PFSK-1 (cell line): ENCODE results near the gene ANKRD24.

ENCODE experiments used
- FOXP2 ChIP-seq: optimal IDR thresholded peaks from 2 replicates; pipeline ENCODE3; 2011; ENCODE audit warnings: borderline replicate concordance, control low read depth, inconsistent platforms; ENCODE audit not compliant: insufficient read depth; ENCODE audit errors: extremely low read length, extremely low read depth
- POLR2AphosphoS5 ChIP-seq: IDR thresholded peaks from 2 replicates; pipeline ENCODE4 v1.6.1; 2012; ENCODE audit warnings: low read depth, mild to moderate bottlenecking, control low read depth, low read length, moderate library complexity
- SIN3A ChIP-seq: IDR thresholded peaks from 2 replicates; pipeline ENCODE4 v1.6.1; 2012; ENCODE audit warnings: mild to moderate bottlenecking, low read length, moderate library complexity, borderline replicate concordance; ENCODE audit not compliant: insufficient read depth
- TAF1 ChIP-seq: IDR thresholded peaks from 2 replicates; pipeline ENCODE4 v1.6.1; 2012; ENCODE audit warnings: low read length, control low read depth, borderline replicate concordance; ENCODE audit not compliant: insufficient read depth
- TF ChIP-seq, protein P1 (sequence below), 2 experiments: IDR thresholded peaks; 2 replicates each; pipeline versions ENCODE4 v1.6.1 to v1.8.0; 2011 to 2012; ENCODE audit warnings: low read depth in 2 of 2, low read length in 2 of 2, control low read depth in 1 of 2, inconsistent platforms in 1 of 2, mild to moderate bottlenecking in 1 of 2, moderate library complexity in 1 of 2; ENCODE audit not compliant: insufficient read depth in 1 of 2

- TF ChIP-seq, protein P1, sequence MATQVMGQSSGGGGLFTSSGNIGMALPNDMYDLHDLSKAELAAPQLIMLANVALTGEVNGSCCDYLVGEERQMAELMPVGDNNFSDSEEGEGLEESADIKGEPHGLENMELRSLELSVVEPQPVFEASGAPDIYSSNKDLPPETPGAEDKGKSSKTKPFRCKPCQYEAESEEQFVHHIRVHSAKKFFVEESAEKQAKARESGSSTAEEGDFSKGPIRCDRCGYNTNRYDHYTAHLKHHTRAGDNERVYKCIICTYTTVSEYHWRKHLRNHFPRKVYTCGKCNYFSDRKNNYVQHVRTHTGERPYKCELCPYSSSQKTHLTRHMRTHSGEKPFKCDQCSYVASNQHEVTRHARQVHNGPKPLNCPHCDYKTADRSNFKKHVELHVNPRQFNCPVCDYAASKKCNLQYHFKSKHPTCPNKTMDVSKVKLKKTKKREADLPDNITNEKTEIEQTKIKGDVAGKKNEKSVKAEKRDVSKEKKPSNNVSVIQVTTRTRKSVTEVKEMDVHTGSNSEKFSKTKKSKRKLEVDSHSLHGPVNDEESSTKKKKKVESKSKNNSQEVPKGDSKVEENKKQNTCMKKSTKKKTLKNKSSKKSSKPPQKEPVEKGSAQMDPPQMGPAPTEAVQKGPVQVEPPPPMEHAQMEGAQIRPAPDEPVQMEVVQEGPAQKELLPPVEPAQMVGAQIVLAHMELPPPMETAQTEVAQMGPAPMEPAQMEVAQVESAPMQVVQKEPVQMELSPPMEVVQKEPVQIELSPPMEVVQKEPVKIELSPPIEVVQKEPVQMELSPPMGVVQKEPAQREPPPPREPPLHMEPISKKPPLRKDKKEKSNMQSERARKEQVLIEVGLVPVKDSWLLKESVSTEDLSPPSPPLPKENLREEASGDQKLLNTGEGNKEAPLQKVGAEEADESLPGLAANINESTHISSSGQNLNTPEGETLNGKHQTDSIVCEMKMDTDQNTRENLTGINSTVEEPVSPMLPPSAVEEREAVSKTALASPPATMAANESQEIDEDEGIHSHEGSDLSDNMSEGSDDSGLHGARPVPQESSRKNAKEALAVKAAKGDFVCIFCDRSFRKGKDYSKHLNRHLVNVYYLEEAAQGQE (IDR thresholded peaks at IDR 0.05; ENCODE audit: insufficient read depth in 1 of 2, low read depth in 2 of 2, low read length in 2 of 2) = no peak
- TF ChIP-seq TAF1 (no peak), POLR2AphosphoS5 (no peak), SIN3A (no peak), FOXP2 (no peak)
Observed at GRCh38 chr19:4198467-4199126, 16.1 kb downstream of the ANKRD24 start.
